ENCODE data around the gene COLGALT1.
A peak's percentile ranks its signal among the peaks of the same experiment; 100 is the strongest.

COLGALT1 gene

DNA sequence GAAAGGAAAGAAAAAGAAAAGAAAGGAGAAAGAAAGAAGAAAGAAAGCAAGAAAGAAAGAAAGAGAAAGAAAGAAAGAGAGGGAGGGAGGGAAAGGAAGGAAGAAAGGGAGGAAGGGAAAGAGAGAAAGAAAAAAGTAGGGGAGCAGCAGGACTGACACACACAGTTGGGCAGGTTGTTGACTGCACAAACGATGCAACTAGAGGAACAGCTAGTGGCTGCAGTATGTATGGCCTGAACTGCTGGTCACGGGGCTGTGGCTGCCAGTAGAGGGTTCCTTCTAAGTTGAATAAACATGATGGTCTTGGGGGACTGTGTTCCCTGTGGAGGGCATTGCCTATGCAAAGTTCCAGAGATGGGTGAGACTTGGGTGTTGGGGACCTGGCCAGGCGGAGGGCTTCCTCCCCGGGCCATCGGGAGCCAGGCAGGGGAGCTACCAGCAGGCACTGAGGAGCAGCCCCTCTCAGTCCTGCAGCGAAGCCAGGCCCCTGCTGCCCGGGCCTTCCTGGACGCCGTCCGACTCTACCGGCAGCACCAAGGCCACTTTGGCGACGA is 16.7 kb upstream of the COLGALT1 start:
- DNase-seq (ENCODE audit: low read depth): peak; percentile 57
- TF ChIP-seq MYC (IDR thresholded peaks at IDR 0.05; ENCODE audit: low read depth, low read length) (no peak), POLR2A (IDR thresholded peaks at IDR 0.05; ENCODE audit: extremely low read depth, insufficient read length) (no peak)
- TF ChIP-seq, protein P1, sequence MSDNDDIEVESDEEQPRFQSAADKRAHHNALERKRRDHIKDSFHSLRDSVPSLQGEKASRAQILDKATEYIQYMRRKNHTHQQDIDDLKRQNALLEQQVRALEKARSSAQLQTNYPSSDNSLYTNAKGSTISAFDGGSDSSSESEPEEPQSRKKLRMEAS (IDR thresholded peaks at IDR 0.05; ENCODE audit: low read depth, low read length): no peak
- TF ChIP-seq, protein P2, sequence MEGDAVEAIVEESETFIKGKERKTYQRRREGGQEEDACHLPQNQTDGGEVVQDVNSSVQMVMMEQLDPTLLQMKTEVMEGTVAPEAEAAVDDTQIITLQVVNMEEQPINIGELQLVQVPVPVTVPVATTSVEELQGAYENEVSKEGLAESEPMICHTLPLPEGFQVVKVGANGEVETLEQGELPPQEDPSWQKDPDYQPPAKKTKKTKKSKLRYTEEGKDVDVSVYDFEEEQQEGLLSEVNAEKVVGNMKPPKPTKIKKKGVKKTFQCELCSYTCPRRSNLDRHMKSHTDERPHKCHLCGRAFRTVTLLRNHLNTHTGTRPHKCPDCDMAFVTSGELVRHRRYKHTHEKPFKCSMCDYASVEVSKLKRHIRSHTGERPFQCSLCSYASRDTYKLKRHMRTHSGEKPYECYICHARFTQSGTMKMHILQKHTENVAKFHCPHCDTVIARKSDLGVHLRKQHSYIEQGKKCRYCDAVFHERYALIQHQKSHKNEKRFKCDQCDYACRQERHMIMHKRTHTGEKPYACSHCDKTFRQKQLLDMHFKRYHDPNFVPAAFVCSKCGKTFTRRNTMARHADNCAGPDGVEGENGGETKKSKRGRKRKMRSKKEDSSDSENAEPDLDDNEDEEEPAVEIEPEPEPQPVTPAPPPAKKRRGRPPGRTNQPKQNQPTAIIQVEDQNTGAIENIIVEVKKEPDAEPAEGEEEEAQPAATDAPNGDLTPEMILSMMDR (IDR thresholded peaks at IDR 0.05; ENCODE audit: low read depth, low read length): no peak
- H3K4me3 ChIP-seq (ENCODE audit: low read depth, low read length): peak overlapping the region; percentile 42

DNA sequence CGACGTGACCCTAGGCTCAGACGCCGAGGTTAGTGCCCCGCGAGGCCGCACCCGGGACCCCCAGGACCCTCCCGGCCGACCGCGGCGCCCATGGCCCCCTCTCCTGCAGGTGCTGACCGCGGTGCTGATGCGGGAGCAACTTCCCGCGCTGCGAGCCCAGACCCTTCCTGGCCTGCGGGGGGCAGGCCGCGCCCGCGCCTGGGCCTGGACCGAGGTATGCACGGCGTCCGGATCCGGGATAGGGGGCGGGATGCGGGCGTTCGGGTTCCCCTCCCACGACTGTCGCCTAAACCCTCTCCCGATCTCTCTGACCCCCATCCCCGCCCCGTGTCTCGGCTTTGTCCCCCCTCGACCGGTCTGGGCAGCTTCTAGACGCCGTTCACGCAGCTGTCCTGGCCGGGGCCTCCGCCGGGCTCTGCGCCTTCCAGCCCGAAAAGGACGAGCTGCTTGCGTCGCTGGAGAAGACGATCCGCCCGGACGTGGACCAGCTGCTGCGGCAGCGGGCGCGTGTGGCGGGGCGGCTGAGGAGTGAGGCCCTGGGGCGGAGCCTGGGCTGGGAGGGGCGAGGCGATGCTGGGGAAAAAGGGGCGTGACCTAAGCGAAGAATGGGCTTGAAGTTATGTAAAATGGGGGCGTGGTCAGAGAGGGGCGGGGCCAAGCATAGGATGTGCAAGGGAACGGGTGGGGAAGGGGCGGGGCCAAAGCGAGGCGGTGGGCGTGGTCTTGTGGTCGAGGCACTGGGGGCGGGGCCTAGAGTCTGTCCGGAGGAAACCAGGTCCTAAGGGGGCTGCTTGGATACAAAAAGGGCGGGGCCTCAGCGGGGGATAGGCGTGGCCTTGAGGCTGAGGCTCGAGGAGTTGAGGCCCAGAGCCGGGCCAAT is 16.0 kb upstream of the COLGALT1 start:
- TF ChIP-seq, protein P1 (IDR thresholded peaks at IDR 0.05; ENCODE audit: low read depth, low read length): peak; percentile 67
- TF ChIP-seq, protein P2 (IDR thresholded peaks at IDR 0.05; ENCODE audit: low read depth, low read length): no peak
- TF ChIP-seq POLR2A (IDR thresholded peaks at IDR 0.05; ENCODE audit: extremely low read depth, insufficient read length) (peak; percentile 53), MYC (IDR thresholded peaks at IDR 0.05; ENCODE audit: low read depth, low read length) (peak; percentile 48)
- DNase-seq (ENCODE audit: low read depth): peak; percentile 96
- H3K4me3 ChIP-seq (ENCODE audit: low read depth, low read length): peak overlapping the region; percentile 42

DNA sequence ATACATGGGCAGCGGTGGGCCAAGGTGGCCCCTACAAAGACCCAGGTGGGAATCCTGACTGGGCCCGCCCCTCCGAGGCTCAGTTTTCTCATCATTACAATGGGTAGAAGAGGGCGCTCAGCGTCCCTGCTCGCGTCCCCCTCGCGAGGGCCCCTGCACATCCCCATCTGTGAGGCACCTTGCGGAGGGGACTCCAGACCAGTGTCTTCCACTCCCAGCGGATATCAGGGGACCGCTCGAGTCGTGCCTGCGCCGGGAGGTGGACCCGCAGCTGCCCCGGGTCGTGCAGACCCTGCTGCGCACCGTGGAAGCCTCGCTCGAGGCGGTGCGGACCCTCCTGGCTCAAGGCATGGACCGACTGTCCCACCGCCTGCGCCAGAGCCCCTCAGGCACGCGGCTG is 15.3 kb upstream of the COLGALT1 start:
- DNase-seq (ENCODE audit: low read depth): no peak
- no peak overlapping the region for H3K4me3 ChIP-seq (ENCODE audit: low read depth, low read length)
- TF ChIP-seq MYC (IDR thresholded peaks at IDR 0.05; ENCODE audit: low read depth, low read length) (no peak), POLR2A (IDR thresholded peaks at IDR 0.05; ENCODE audit: extremely low read depth, insufficient read length) (no peak)
- TF ChIP-seq, protein P1 (IDR thresholded peaks at IDR 0.05; ENCODE audit: low read depth, low read length): no peak
- TF ChIP-seq, protein P2 (IDR thresholded peaks at IDR 0.05; ENCODE audit: low read depth, low read length): no peak

DNA sequence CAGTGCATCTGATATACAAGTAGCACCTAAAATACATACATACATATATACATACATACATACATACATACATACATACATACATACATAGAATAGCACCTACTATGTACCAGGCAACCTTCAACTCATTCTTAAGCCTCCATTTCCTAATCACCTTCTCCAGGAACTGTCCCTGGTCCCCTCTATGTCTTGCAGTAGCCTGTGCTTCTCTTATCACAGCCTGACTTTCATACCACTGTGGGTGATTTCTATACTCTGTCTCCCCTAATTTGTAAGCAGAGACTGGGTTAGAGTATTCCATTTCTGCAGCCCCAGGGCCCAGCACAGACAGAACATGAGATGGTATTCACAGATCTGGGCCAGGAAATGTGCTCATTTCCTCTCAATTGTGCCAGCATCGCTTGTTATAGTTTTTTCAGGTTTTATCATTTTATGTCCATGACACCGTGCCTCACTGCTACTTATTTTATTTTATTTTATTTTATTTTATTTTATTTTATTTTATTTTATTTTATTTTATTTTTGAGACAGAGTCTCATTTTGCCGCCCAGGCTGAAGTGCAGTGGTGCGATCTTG is 14.2 kb upstream of the COLGALT1 start:
- H3K4me3 ChIP-seq (ENCODE audit: low read depth, low read length): no peak overlapping the region
- TF ChIP-seq POLR2A (IDR thresholded peaks at IDR 0.05; ENCODE audit: extremely low read depth, insufficient read length) (no peak), MYC (IDR thresholded peaks at IDR 0.05; ENCODE audit: low read depth, low read length) (no peak)
- TF ChIP-seq, protein P1 (IDR thresholded peaks at IDR 0.05; ENCODE audit: low read depth, low read length): no peak
- TF ChIP-seq, protein P2 (IDR thresholded peaks at IDR 0.05; ENCODE audit: low read depth, low read length): no peak
- DNase-seq (ENCODE audit: low read depth): no peak

DNA sequence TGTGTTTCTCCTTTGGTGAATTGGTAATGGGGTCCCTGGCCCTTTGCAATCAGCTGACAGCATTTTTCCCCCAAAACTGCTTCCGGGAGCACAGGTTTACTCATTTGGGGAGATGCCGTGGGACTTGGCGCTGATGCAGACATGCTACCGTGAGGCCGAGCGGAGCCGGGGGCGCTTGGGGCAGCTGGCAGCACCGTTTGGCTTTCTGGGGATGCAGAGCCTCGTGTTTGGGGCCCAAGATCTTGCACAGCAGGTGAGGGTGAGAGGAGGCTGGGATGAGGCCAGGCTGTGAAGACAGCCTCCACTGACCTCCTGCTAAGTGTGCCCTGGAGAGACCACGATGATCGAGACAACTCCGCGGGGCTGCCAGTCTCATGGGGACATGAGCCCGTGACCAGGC is 13.4 kb upstream of the COLGALT1 start:
- no peak for DNase-seq (ENCODE audit: low read depth)
- TF ChIP-seq, protein P2 (IDR thresholded peaks at IDR 0.05; ENCODE audit: low read depth, low read length): no peak
- TF ChIP-seq, protein P1 (IDR thresholded peaks at IDR 0.05; ENCODE audit: low read depth, low read length): no peak
- TF ChIP-seq MYC (IDR thresholded peaks at IDR 0.05; ENCODE audit: low read depth, low read length) (no peak), POLR2A (IDR thresholded peaks at IDR 0.05; ENCODE audit: extremely low read depth, insufficient read length) (no peak)
- H3K4me3 ChIP-seq (ENCODE audit: low read depth, low read length): no peak overlapping the region

Measured in NB4 (cell line).